Measurements from ENCODE around the gene BIRC6.

Gene BIRC6

DNA sequence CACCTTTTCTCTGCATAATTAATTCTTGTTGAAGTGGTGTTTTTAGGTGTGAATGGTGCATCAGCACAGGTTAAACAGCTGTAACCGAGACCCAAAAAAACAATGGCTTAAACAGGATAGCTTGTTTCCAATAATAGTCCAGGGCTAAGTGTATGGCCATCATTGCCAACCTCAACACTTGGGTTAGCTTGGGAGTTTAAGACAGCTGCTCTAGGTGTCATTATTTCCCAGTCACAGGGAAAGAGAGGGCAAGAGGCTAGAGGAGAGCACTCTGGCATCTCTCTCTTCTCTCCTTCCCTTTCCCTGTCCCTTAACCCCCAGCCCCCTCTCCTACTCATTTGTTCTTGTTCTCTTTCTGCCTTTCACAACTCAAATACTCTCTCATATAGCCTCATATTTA, 21.1 kb downstream of the BIRC6 start:
- DNase-seq, result no peak

DNA sequence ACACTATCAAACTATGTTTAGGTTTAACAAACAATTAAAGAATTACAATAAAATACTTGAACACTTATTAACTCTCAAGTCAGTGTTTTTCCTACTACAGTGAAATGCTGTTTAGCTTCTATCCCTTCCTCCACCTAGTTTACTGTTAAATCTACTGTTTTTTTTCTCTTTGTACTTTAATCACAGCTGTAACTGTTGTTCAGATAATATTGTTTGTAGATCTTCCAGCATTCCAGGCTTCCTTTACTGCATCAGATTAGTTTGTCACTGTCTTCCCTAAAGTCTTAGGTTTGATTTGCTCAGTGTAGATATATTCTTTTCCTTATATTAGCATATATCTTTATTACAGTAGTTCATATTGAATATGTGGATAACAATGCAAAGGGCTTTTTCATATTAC, 22.5 kb downstream of the BIRC6 start:
- no peak for DNase-seq

- no peak for DNase-seq
Observed at GRCh38 chr2:32383858-32384257, 27.0 kb downstream of the BIRC6 start.

DNA sequence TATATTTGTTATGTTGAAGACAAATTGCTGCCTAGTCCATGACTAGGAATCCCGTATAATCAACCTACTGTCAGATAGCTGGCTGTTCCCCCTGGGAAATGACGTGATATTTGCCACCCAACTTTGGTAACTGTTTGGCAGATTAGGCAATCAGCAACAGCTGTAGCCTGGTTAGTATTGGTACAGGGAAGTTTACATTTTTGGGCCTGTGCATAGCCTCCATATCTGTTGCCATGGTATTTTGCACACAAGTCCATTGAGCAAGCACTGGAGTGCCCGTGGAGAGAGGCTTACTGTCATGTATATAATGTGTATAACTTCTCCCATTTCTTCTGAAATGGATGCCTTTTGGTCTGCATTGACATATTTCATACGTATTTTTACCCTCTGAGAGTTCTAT, 27.7 kb downstream of the BIRC6 start:
- DNase-seq, result no peak

GRCh38 chr2:32386739-32387138, 29.9 kb downstream of the BIRC6 start:
- no peak for DNase-seq

GRCh38 chr2:32399221-32399620, 42.4 kb downstream of the BIRC6 start:
- DNase-seq, result no peak

DNA sequence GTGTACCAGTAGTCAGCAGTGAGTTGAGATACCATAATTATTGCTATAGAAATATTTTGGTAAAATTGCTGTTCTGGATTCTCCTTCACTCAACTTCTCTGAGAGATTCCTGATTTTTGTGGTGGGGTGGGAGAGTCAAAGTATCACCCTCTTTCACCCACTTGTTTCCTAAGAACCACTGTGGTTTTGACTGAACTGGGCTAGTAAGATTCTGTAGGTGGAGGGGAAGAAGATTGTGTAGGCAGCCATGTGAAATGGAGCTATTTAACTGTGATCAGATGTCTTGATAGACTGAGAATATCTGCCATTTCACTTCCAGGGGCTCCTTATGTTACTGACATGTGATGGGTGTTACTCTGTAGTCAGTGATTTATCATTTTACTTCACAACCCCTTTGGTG, 45.3 kb downstream of the BIRC6 start:
- no peak for DNase-seq

GRCh38 chr2:32403782-32404181, 47.0 kb downstream of the BIRC6 start:
- DNase-seq, result no peak

DNA sequence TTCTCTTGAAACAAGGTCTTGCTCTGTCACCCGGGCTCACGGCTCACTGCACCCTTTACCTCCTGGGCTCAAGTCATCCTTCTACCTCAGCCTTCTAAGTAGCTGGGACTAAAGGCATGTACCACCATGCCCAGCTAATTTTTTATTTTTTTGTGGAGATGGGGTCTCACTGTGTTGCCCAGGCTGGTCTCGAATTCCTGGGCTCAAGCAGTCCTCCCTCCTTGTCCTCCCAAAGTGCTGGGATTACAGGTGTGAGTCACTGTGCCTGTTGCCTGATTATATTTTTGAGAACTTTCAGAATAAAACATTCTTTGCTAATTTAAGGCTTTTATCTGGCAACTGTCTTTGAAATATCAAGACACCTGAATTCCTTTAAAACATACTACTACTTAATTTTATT, 47.9 kb downstream of the BIRC6 start:
- no peak for DNase-seq

DNA sequence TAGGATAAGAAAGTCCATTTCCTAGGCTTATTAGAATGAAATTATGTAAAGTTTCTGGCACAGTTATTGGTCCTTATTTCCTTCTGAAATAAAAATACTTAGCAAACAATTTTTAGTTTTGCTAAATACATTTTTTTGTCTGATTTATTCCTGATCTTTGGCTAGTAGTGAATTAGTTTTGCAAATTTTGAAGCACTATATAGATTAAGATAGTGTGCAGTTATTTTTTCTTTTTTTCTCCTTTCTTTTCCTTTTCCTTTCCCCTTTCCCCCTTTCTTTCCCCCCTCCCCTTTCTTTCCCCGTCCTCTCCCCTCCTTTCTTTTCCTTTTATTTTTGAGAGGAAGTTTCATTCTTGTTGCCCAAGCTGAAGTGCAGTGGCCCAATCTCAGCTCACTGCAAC, 59.7 kb downstream of the BIRC6 start:
- no peak for DNase-seq

GRCh38 chr2:32417659-32418058, 60.8 kb downstream of the BIRC6 start:
- DNase-seq, result no peak

DNA sequence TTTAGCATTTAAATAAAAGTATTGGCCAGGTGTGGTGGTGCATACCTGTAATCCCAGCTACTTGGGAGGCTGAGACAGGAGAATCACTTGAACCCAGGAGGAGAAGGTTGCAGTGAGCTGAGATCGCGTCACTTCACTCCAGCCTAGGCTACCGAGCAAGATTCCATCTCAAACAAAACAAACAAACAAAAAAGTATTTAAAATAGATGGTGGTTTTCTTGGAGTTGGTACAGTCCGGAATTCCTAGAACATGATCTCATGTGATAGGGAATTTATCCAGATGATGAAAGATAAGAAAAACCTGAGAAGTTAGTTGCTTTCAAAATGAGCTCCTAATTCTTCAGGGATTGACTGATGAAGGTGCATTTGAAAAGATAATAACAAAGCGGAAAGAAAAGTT, 62.0 kb downstream of the BIRC6 start:
- DNase-seq, result no peak

- DNase-seq, result no peak
Observed at GRCh38 chr2:32422133-32422532, 65.3 kb downstream of the BIRC6 start.

- DNase-seq, result no peak
Observed at GRCh38 chr2:32423536-32423935, 66.7 kb downstream of the BIRC6 start.

GRCh38 chr2:32424739-32425138, 67.9 kb downstream of the BIRC6 start:
- DNase-seq, result no peak

DNA sequence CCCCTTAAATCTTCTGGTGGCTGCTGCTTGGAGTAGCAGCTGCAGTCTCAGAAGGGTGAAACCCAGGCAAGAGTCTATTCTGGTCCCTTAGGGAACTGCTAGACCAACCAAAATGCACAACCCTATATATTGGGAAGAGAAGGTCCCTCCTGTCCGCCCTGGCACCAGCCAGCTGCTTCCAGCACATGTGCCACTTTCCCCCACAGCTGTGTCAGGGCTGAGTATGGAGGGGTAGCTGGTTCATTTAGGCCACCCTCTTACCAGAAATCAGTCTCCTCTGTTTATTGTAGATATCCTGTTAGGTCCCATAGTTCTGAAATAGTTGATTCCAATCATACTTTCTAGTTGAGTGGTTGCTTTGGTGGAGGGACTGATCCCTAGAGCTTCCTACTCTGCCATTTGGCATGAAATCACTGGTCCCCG, 68.9 kb downstream of the BIRC6 start:
- DNase-seq, result no peak

GRCh38 chr2:32427672-32428610, 71.1 kb downstream of the BIRC6 start:
- DNase-seq, result no peak

DNA sequence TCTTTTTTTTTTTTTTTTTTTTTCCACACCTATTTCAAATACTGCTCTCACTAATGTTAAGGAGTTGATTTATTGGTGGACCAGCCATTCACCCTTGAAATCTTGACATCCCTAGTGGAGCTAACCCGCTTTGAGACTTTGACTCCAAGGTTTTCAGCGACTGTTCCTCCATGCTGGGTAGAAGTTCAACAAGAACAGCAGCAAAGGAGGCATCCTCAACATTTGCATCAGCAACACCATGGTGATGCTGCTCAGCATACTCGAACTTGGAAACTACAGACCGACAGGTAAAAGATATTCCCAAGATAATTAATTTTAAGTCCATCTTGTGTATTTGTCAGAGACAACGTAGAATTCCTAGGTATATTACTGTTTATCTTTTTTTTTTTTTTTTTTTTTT, 74.0 kb downstream of the BIRC6 start:
- DNase-seq, result no peak

GRCh38 chr2:32436150-32436549, 79.3 kb downstream of the BIRC6 start:
- no peak for DNase-seq

- DNase-seq, result no peak
Observed at GRCh38 chr2:32442020-32442467, 85.2 kb downstream of the BIRC6 start.

- no peak for DNase-seq
Observed at GRCh38 chr2:32446369-32446768, 89.5 kb downstream of the BIRC6 start.

DNA sequence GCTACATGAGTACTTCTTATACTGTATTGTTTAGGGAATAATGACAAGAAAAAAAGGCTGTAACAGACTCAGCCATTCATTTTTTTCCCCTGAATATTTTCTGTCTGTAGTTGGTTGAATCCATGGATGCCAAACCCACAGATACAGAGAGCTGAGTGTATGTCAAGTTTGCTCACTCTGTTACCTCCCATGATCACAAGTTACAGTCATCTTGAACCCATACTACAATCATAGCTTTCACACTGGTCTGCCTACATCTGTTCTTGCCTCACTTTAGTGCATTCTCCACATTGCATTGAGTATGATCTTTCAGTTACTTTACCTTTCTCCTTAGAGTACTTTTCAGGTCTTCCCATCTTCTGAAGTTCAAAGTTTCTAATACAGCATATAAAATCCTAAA, 94.0 kb downstream of the BIRC6 start:
- DNase-seq, result no peak

- no peak for DNase-seq
Observed at GRCh38 chr2:32452338-32453064, 95.7 kb downstream of the BIRC6 start.
